ENCODE data around the gene KCNAB2. TPM values are rescaled to one million over a fixed set of nuclear protein-coding genes. Genes with fewer than 3 reads are reported as not detected.

Gene KCNAB2
- polyA plus RNA-seq, 1 of the 3 experiments (the other 2 are of a cell fraction), result 7.6 TPM

DNA sequence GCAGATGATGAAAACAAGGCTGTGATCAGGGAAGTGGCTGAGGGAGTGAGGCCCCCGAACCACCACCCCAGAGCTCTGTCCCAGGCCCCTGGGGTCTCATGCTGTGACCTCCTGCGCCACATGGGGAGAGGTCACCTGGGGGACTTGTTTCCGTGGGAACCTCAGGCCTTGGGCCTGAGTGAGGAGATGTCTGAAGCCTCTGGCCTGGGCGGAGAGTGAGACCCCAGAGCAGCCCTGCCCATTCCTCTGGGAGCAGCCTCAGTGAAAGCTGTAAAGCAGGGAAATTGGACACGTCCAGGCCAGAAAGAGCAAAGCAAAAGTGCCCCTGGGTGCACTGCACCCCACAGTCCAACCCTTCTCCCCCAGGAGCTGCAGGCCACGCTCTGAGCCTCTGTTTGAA is 37.0 kb upstream of the KCNAB2 start:
- ChIA-PET CTCF (interaction anchor here (1.1 kb wide), 1 partner anchor 26 kb away, joined by 4 read pairs; no protein-coding TSS in a partner anchor), POLR2A (interaction anchor here (0.8 kb wide), 1 partner anchor 15 kb away, joined by 3 read pairs; no protein-coding TSS in a partner anchor)
- Histone ChIP-seq H3K36me3 (replicated peaks in 1 of 2; ENCODE audit: control insufficient read depth in 1 of 2, insufficient read depth in 2 of 2, low read length in 1 of 2) (no peaks in the 10 kb centered on the region), H3K9ac (no peak overlapping the region), H3K9me3 (no peaks in the 10 kb centered on the region), H3K27ac (ENCODE audit: low read depth in 2 of 2, low read length in 1 of 2) (no peak overlapping the region), H3K4me3 (ENCODE audit: low read depth in 2 of 2, low read length in 1 of 2) (no peak overlapping the region), H3K79me2 (ENCODE audit: insufficient read depth) (no peaks in the 10 kb centered on the region), H3K4me1 (ENCODE audit: control insufficient read depth in 1 of 2, insufficient read depth in 2 of 2, low read depth in 1 of 2, low read length in 1 of 2) (no peaks in the 10 kb centered on the region), H3F3A (replicated peaks; ENCODE audit: insufficient read depth) (no peaks in the 10 kb centered on the region), H3K4me2 (no peak overlapping the region), H2AFZ (ENCODE audit: low read depth) (no peak overlapping the region), H3K9me2 (no peaks in the 10 kb centered on the region), H3K27me3 (ENCODE audit: insufficient read depth) (no peaks in the 10 kb centered on the region), H4K20me1 (ENCODE audit: insufficient read depth) (no peaks in the 10 kb centered on the region)
- no peak for DNase-seq
- no peak for TF ChIP-seq RXRA (IDR thresholded peaks at IDR 0.05; ENCODE audit: borderline replicate concordance, low read depth)
- no peak for TF ChIP-seq TEAD4 (IDR thresholded peaks at IDR 0.05; ENCODE audit: borderline replicate concordance, insufficient read depth)
- no peak for TF ChIP-seq EZH2phosphoT487 (IDR thresholded peaks at IDR 0.05; ENCODE audit: borderline replicate concordance, low read depth)
- no peak for TF ChIP-seq NFIC (IDR thresholded peaks at IDR 0.05; ENCODE audit: borderline replicate concordance)
- TF ChIP-seq, protein P1, sequence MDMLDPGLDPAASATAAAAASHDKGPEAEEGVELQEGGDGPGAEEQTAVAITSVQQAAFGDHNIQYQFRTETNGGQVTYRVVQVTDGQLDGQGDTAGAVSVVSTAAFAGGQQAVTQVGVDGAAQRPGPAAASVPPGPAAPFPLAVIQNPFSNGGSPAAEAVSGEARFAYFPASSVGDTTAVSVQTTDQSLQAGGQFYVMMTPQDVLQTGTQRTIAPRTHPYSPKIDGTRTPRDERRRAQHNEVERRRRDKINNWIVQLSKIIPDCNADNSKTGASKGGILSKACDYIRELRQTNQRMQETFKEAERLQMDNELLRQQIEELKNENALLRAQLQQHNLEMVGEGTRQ (IDR thresholded peaks at IDR 0.05; ENCODE audit: borderline replicate concordance, low read depth, low read length), result no peak
- no peak for TF ChIP-seq TCF12 (IDR thresholded peaks at IDR 0.05)
- TF ChIP-seq, protein P2, sequence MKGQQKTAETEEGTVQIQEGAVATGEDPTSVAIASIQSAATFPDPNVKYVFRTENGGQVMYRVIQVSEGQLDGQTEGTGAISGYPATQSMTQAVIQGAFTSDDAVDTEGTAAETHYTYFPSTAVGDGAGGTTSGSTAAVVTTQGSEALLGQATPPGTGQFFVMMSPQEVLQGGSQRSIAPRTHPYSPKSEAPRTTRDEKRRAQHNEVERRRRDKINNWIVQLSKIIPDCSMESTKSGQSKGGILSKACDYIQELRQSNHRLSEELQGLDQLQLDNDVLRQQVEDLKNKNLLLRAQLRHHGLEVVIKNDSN (IDR thresholded peaks at IDR 0.05; ENCODE audit: borderline replicate concordance, low read depth), result no peak
- TF ChIP-seq CHD2 (IDR thresholded peaks at IDR 0.05; ENCODE audit: low read length, partially characterized antibody), result no peak
- no peak for TF ChIP-seq YY1 (IDR thresholded peaks at IDR 0.05; ENCODE audit: low read depth)
- no peak for TF ChIP-seq GATA2 (CRISPR knock-in tag; IDR thresholded peaks at IDR 0.05)
- TF ChIP-seq POLR2AphosphoS5 (IDR thresholded peaks at IDR 0.05; ENCODE audit: low read depth, low read length), result no peak
- TF ChIP-seq, protein P3, sequence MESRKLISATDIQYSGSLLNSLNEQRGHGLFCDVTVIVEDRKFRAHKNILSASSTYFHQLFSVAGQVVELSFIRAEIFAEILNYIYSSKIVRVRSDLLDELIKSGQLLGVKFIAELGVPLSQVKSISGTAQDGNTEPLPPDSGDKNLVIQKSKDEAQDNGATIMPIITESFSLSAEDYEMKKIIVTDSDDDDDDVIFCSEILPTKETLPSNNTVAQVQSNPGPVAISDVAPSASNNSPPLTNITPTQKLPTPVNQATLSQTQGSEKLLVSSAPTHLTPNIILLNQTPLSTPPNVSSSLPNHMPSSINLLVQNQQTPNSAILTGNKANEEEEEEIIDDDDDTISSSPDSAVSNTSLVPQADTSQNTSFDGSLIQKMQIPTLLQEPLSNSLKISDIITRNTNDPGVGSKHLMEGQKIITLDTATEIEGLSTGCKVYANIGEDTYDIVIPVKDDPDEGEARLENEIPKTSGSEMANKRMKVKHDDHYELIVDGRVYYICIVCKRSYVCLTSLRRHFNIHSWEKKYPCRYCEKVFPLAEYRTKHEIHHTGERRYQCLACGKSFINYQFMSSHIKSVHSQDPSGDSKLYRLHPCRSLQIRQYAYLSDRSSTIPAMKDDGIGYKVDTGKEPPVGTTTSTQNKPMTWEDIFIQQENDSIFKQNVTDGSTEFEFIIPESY (IDR thresholded peaks at IDR 0.05; ENCODE audit: borderline replicate concordance, low read depth), result no peak
- TF ChIP-seq, protein P4, sequence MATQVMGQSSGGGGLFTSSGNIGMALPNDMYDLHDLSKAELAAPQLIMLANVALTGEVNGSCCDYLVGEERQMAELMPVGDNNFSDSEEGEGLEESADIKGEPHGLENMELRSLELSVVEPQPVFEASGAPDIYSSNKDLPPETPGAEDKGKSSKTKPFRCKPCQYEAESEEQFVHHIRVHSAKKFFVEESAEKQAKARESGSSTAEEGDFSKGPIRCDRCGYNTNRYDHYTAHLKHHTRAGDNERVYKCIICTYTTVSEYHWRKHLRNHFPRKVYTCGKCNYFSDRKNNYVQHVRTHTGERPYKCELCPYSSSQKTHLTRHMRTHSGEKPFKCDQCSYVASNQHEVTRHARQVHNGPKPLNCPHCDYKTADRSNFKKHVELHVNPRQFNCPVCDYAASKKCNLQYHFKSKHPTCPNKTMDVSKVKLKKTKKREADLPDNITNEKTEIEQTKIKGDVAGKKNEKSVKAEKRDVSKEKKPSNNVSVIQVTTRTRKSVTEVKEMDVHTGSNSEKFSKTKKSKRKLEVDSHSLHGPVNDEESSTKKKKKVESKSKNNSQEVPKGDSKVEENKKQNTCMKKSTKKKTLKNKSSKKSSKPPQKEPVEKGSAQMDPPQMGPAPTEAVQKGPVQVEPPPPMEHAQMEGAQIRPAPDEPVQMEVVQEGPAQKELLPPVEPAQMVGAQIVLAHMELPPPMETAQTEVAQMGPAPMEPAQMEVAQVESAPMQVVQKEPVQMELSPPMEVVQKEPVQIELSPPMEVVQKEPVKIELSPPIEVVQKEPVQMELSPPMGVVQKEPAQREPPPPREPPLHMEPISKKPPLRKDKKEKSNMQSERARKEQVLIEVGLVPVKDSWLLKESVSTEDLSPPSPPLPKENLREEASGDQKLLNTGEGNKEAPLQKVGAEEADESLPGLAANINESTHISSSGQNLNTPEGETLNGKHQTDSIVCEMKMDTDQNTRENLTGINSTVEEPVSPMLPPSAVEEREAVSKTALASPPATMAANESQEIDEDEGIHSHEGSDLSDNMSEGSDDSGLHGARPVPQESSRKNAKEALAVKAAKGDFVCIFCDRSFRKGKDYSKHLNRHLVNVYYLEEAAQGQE (IDR thresholded peaks at IDR 0.05; ENCODE audit: low read depth, low read length), result no peak
- no peak for TF ChIP-seq TAF1 (IDR thresholded peaks at IDR 0.05; ENCODE audit: borderline replicate concordance, low read depth, low read length)
- no CpG with 5 or more reads among the region's 6 CpGs for WGBS (ENCODE audit: low lambda C conversion rate)
